ENCODE data around the gene KANK4.

The KANK4 gene

DNA sequence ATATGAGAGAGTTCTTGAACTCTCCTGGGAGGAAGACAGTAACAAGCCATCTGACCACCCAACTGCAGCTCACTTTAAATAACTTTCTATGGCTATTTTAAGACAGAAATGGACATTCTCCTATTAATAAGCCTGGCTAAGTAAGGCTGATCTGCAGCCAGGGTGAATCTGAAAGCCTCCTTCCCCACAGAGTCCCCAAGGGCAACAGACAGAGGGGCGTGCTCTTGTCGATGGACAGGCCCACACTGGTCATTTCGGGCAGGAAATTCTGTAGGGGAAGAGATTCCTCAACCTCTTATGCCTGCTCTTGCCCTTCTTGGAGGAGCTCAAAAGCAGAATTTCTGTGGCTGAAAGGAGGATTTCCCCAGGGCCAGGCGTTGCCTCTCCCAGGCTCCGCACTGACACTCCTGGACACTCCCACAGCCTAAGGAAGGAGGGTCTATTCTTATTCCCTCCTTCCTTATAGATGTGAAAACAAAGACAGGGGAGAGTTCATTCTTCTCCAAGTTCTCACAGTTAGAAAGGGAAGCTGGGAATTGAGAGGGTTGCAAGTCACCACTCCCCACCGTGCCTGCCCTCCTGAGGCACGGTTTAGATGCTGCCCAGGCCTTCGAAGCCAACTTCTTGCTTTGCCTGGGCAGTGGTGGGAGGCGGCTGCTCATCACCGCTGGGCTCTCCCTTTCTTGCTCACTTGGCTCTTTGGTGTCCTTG is 17.9 kb upstream of the KANK4 start:
- no peak for DNase-seq (ENCODE audit: low spot score)

GRCh38 chr1:62336638-62336994 is 17.4 kb upstream of the KANK4 start:
- DNase-seq (ENCODE audit: low spot score), result no peak

DNA sequence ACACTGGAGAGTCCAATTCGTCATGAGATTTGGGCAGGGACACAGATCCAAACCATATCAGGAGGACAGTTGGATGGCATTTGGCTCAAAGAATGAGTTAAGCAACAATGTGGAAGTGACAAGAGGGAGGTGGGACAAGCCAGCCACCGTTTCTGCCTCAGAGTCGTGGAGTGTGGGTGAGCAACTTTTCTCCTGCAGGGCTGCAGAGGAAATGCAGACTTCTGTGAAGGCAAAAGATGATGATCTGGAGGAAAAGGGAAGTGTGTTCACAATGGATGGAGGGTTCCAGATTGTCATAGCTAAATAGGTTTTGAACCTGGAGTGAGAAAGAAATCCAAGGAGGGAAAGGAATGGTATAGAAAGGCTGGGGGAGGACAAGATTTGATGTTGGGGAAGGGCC is 16.4 kb upstream of the KANK4 start:
- DNase-seq (ENCODE audit: low spot score), result no peak

DNA sequence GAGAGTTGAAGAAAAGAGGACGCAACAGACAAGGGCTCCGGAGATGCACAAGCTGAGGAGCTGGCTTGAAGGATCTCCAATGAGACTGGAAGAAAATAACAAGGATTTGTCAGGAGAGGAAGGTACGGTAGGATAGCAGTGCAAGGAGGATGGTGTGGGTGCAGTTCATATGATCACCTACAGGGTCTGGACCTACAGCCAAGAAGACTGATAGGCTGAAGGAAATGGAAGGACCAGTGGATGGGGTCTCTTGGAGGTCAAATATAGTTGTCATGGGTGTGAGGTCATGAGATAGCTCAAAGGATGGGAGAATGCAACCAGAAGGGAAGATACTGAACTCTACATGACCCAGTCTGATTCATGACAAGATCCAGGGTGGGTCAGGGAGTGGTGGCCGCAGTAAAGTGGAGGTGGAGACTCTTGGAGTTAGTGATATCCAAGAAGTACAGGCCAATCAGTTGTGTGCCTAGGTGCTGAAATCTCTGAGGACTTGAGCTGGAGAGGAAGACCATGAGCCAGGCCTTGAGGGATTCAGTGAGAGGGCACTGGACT is 15.3 kb upstream of the KANK4 start:
- DNase-seq (ENCODE audit: low spot score), result no peak

GRCh38 chr1:62333441-62333840 is 14.2 kb upstream of the KANK4 start:
- no peak for DNase-seq (ENCODE audit: low spot score)

GRCh38 chr1:62327360-62328055 is 8.3 kb upstream of the KANK4 start:
- no peak for DNase-seq (ENCODE audit: low spot score)

GRCh38 chr1:62325681-62326080 is 6.4 kb upstream of the KANK4 start:
- no peak for DNase-seq (ENCODE audit: low spot score)

- DNase-seq (ENCODE audit: low spot score), result no peak
Measured at GRCh38 chr1:62325081-62325480, 5.8 kb upstream of the KANK4 start.

- no peak for DNase-seq (ENCODE audit: low spot score)
Measured at GRCh38 chr1:62321446-62321845, 2.2 kb upstream of the KANK4 start.

DNA sequence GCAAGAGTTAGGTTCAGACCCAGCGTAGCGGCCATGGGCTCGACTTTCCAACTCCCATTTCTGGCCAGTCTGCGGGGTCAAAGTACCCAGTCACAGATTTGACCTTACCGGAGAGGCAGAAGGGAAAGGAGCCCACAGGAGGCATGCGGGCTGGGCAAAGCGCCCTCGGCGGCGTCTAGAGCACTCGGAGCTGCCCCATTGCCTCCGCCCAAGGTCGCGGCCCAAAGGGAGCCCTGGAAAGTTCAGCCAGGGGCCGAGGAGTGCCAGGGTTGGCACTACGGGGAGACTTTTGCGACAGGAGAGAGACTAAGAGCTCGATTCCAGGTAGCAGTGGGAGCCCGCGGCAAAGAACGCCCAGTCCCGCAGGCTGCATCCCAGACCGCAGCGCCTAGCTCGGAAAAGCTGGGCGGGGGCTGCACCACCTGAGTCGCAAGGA is 896 bp downstream of the KANK4 start:
- DNase-seq (ENCODE audit: low spot score), result no peak

DNA sequence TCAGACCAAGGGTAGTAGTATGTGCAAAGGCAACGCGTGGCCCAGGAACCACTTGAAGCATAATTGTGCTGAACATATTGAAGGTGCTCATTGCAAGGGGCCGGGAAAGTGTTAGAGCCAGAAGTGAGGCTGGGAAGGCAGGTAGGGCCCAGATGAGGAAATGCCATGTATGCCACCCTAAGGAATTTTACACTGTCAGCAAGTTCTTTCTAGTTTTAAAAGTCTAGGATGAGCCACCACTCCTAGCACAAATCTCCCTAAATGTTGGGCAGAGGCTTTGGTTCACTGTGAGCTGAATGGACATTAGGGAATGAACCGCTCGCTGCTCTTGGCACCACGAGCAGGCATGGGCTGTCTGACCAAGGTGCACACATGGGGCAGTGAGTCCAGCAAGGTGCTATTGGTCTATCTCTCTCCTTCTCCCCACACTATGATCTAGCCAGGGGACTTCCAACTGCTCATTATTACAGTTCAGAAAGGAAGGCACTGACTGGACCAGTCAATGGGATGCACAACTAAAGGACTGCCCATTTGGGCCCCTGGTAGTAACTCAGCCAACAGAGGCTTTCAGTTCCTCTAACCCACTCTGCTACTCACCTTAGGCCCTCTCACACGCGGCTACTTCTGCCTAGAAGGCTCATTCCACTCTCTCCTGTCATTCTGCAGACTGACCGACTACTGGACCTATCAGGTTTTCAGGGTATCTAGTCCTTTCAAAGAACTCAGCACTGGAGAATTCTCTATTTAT is 2.0 kb downstream of the KANK4 start:
- DNase-seq (ENCODE audit: low spot score), result no peak

- no peak for DNase-seq (ENCODE audit: low spot score)
Measured at GRCh38 chr1:62316135-62316534, 3.1 kb downstream of the KANK4 start.

GRCh38 chr1:62315387-62315786 is 3.8 kb downstream of the KANK4 start:
- no peak for DNase-seq (ENCODE audit: low spot score)

DNA sequence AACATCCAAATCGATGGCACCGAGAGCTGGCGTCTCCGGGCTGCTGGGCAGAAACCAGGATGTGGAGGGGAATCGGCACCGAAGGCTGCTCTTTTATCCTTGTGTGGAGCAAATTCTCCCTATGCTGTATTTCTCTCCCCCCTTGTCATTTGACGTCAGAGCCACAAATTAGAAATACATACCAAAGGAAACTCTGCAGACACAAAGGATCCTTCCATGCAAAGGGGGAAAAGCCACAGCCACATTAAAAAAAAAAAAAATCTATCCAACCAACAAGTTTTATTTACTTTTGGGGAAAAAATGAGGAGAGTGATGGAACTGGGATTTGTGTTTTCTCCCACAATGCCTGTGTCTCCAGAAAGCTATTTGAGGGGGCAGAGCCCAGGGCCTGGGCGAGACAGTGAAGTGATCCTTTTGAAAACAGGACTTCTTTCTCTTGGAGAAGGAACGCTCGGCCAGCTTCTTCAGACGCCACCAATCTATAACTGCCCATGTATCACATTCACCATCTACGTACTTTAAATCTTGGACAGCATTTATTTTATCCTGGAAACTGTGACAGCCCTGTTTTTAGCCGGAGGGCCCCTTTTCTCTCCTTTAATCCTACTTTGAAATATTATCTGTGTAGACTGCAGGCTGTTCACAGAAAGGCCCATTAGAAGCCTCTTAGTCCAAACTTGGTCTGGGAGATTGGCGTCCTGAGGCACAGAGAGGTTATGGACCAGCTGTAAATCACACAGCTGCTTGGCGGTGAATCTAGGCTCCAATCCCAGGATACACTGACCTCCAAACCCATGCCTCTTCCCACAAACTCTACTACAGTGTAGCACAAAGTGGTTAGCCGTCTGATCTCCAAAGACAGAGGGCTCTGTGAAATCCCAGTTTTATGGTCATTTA is 4.5 kb downstream of the KANK4 start:
- no peak for DNase-seq (ENCODE audit: low spot score)

DNA sequence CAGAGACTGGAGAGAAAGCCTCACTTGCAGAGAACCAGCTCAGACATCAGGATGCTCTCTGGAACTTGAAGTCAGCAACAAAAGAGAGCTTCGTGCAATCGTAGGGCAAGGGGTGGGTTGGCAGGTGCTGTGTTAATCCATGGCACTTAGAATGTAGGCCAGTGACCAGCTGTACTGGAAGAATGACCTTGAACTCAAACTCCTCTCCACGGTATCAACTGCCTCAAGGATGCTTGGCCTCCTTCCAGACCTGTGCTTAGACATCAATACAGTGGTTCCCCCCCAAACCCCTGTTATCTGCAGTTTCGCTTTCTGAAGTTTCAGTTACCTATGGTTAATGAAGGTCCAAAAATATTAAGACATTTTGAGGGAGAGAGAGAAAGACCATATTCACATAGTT is 6.5 kb downstream of the KANK4 start:
- no peak for DNase-seq (ENCODE audit: low spot score)

GRCh38 chr1:62311473-62311943 is 7.7 kb downstream of the KANK4 start:
- DNase-seq (ENCODE audit: low spot score), result no peak

DNA sequence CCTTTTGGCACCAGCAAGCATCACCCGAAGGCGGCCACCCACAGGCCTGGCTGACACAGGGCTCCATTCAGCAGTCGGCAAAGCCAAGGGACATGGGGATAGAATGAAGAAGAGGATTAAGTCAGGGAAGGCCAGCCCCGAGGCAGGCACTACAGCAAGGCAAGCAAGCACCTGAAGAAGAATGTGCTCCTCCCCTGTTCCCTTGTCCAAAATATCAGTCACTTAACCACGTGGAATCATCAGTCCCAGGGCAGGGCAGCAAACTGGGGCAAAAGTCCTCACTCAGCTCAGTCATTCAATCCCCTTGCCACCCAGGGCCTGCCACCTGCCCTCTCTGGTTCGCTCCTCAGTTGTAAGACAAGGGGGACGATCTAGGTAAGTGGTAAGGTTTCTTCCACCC is 9.3 kb downstream of the KANK4 start:
- DNase-seq (ENCODE audit: low spot score), result peak; percentile 47

GRCh38 chr1:62308606-62309005 is 10.6 kb downstream of the KANK4 start:
- DNase-seq (ENCODE audit: low spot score), result no peak

DNA sequence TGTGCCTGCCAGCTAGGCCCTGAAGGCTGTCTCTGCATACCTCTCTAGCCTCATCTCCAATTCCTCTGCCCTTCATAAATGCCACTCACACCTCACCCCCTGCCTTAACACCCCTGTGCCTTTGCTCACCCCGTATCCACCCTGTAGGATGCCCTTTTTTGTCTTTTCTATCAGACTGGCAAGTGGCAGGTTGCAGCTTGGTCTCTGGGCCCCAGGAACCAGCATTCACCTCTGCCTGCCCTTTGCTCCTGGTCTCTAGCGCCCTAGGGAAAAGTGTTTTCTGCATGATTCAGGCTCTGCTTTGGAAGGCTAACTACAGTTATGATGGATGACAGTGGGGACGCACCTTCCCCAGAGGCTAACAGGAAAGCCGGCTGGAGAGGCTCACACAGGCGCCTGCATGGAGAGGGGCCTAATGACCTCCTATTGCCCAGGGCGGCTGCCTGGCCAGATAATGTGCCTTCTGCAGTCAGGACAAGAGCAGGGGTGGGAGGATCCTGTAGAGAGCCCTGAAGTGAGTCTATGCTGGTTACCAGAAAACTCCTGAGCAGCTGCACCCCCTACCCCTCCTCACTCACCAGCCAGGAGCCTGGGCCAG is 11.2 kb downstream of the KANK4 start:
- DNase-seq (ENCODE audit: low spot score), result no peak

DNA sequence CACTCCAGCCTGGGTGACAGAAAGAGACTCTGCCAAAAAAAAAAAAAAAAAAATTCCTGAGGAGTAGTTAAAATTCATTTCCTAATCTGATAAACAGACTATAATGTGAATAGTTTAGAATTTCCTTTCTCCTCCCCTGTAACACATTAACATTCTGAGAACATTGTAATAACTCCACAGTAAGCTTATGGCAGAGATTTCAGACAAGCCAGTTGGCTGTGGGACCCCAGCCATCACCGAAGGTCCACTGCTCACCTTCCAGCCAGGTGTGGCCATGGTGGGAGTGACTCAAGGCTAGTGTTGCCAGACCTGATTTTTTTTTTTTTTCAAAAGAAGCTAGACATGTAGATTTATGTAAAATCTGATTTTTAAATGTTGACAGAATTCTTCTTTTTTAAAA is 11.8 kb downstream of the KANK4 start:
- DNase-seq (ENCODE audit: low spot score), result no peak

DNA sequence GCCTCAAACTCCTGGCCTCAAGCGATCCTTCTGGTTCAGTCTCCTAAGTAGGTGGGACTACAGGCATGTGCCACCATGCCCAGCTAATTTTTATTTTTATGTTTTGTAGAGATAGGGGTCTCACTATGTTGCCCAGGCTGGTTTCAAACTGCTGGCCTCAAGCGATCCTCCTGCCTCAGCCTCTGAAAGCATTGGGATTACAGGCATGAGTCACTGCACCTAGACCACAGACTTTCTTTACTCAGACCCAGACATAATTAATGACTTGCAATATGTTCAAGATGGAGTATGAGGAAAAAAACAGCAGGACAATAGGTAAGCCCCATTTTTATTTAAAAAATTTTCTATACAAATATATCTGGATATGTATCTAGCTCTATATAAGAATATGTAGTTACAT is 13.2 kb downstream of the KANK4 start:
- no peak for DNase-seq (ENCODE audit: low spot score)
